Measurements from ENCODE around the gene CPA2.

- TF ChIP-seq, protein P1, sequence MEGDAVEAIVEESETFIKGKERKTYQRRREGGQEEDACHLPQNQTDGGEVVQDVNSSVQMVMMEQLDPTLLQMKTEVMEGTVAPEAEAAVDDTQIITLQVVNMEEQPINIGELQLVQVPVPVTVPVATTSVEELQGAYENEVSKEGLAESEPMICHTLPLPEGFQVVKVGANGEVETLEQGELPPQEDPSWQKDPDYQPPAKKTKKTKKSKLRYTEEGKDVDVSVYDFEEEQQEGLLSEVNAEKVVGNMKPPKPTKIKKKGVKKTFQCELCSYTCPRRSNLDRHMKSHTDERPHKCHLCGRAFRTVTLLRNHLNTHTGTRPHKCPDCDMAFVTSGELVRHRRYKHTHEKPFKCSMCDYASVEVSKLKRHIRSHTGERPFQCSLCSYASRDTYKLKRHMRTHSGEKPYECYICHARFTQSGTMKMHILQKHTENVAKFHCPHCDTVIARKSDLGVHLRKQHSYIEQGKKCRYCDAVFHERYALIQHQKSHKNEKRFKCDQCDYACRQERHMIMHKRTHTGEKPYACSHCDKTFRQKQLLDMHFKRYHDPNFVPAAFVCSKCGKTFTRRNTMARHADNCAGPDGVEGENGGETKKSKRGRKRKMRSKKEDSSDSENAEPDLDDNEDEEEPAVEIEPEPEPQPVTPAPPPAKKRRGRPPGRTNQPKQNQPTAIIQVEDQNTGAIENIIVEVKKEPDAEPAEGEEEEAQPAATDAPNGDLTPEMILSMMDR (conservative IDR thresholded peaks at IDR 0.05 in 1 of 2, IDR thresholded peaks at IDR 0.05 in 1 of 2; ENCODE audit: low read depth in 1 of 2, low read length in 2 of 2) = no peak
- TF ChIP-seq EZH2 (IDR thresholded peaks at IDR 0.05; ENCODE audit: low read length, missing control alignments) = no peak
Observed at GRCh38 chr7:130303127-130303526, 36.5 kb downstream of the CPA2 start.
